ENCODE measurements around the gene CHAF1A.

CHAF1A gene

DNA sequence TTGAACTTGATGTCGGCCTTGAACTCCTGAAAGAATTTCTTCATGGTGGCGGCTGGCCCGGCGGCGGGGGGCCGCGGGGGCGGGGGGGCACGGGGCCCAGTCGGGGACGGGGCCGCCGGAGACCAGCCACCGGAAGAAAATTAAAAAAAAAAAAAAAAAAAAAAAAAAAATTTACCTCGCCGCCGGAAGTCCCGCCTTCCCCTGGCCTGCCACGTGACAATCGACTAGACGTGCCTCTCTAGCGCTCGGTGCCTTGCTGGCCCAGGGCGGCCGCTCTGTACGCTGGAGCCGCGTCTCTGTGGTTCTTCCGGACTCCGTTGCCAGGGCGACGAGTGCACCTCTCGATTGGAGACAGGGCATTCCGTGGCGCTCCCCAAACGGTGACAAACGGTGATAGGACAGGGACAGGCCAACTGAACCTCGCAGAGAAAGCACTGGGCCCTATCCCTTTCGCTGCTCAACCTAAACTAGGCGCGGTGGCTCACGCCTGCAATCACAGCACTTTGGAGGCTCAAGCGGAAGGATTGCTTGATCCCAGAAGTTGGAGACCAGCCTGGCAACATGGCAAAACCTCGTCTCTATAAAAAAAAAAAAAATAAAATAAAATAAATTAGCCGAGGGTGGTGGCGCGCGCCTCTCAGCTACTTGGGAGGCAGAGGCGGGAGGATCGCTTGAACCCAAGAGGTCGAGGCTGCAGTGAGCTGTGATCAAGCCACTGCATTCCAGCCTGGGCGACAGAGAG is 55.4 kb downstream of the CHAF1A start, which contains the start of gene UBXN6:
Gene UBXN6 (minus strand): TSS at position 141 of the 742 bp plus-strand sequence. CDS start 97 bp downstream, at position 44.
- DNase-seq: peak; percentile 76 to 91

DNA sequence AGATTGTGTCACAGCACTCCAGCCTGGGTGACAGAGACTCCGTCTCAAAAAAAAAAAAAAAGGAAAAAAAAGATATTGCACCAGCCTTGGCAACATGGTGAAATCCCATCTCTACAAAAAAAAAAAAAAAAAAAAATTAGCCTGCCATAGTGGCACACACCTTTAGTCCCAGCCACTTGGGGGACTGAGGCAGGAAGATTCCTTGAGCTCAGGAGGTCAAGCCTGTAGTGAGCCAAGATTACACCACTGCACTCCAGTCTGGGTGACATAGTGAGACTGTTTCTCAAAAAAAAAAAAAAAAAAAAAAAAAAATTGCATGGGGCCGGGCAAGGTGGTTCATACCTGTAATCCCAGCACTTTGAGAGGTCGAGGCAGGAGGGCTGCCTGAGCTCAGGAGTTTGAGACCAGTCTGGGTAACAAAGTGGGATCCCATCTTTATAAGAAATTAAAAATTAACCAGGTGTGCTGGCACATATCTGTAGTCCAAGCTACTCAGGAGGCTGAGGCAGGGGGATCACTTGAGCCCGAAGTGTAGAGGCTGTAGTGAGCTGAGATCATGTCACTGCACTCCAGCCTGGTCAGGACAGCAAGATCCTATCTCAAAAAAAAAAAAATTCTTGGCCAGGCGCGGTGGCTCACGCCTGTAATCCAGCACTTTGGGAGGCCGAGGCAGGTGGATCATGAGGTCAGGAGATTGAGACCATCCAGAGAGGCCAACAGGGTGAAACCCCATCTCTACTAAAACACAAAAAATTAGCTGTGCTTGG is 62.6 kb downstream of the CHAF1A start:
- no peak for DNase-seq

DNA sequence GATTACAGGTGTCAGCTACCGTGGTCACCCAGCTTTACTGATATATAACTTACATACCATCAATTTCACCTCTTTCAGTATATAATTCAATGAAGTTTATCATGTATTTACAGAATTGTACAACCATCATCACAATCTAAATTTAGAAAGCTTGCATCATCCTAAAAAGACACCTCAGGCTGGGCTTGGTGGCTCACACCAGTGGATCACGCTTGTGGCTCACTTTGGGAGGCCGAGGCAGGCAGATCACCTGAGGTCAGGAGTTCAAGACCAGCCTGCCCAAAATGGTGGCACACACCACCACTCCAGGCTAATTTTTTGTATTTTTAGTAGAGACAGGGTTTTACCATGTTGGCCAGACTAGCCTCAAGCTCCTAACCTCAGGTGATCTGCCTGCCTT is 65.4 kb downstream of the CHAF1A start:
- DNase-seq: no peak

DNA sequence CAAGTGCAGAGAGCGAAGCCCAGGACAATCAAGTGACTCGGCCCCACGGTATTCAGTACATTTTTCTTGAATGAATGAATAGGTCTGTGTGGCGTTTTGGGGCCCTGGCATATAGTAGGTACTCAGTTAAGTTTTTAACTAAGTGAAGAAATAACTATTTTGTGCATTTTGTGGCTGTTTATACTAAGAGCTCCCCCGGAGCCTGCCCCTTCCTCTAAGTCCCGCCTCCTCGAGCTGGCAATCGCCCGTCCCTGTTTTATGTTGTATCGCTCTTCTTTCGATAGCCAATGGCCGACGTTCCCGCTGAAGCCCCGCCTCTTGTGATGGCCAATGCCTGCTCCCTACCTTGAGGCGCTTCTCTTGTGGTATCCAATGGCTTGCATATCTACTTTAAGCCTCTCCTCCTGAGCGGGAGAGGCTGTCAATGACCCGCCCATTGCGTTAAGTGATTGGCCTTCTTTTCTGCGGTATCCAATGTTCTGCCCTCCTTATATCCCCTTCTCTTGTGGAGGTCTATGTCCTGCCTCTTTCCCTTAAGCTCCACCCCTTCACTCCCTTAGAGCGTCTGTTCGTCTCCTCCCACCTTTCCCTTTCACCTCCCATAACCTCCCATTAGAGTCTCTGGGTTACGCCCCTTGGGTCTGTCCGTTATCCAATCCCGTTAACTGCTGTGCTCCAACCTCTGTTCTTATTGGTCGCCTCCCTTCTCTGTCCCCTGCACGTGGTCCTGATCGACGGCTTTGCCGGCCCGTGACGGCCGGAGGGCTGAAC is 69.1 kb downstream of the CHAF1A start:
- DNase-seq: peak; percentile 76 to 100

DNA sequence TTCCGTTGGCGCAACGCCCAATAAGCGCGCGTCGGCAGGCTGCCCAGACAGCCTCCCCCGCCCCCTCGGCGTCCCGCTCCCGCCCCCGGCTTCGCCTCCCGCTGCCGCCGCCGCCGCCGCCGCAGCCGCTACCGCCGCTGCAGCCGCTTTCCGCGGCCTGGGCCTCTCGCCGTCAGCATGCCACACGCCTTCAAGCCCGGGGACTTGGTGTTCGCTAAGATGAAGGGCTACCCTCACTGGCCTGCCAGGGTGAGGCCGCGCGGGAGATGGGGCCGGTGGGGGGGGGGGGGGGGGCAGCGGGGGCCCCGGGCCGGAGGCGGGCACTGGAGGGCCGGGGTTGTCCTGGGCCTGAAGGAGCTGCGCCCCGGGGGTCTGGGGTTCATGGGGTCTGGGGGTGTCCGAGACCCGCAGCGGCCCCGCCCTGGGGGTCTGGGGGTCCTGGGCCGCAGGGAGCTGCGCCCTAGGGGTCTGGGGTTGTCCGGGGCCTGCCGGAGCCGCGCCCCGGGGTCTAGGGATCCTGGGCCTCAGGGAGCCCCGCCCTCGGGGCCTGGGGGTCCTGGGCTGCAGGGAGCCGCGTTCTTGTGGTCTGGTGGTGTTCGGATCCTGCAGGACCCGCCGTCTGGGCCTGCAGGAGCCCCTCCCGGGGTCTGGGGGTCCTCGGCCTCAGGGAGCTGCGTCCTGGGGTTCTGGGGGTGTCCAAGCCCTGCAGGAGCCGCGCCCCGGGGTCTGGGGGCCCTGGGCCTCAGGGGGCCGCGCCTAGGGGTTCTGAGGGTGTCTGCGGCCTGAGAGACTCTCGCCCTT is 69.9 kb downstream of the CHAF1A start, which contains the start of gene HDGFL2:
Gene HDGFL2 (plus strand): TSS at position 124 of the 801 bp plus-strand sequence. CDS start 54 bp downstream, at position 178.
- peak in 1 of 2 donors; percentile 79 for DNase-seq

DNA sequence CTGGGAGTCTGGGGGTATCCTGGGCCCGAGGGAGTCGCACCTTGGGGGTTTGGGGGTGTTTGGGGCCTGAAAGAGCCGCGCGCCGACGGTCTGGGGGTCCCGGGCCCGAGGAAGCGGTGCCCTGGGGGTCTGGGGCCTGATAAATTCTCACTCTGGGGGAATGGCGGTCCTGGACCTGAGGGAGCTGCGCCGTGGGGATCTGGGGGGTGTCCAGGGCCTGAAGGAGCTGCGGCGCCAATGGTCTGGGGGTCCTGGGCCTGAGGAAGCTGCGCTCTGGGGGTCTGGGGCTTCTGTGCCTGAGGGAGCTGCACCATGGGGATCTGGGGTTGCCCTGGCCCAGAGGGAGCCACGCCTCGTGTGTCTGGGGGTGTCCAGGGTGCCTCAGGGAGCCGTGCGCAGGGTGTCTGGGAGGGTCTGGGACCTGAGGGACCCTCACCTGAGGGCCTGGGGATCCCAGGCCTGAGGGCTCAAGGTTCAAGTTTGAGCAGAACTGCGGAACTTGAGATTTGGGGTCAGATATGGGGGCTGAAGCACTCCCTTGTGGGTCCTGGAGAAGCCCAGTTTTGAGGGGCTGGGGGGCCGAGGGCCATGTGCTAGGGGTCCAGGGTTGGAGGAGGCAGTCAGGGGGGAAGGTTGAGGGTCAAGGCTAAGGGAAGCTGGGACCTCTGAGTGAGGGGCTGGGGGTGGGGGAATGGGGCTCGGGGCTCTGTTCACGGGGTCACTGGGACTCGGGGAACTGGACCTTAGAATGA is 70.7 kb downstream of the CHAF1A start:
- DNase-seq: no peak

DNA sequence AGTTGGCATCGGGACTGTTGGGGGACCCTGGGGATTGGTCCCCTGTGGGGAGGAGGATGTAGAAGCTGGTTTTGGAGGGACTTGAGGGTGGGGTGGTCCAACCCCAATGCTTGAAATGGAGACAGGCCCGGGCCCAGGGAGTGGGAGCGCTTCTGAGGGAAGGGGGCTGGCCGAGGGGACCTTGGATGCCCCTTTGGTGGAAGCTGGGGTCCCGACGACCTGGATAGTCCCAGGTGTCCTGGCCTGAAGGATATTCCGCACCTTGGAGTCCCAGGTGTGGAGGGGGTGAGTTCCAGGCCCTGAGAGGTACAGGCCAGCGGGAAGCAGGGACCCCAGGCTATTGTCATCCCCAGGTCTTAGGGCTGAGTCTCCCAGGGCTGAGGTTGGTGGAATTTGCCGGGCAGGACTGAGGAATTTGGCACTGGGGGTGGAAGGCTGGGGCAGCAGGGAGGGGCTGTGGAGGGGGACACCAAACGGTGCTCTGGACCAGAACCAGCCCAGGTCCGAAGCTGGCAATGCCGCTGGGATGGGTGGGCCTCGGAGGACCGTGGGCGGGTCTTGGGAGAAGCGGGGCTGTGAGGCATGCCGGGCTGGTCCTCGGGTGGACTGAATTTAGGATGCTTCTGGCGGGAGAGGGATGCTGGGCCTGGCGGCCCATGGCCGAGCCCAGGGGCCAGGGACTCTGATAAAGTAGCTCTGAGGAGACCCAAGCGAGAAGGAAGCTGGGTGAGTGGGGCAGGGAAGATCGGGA is 71.5 kb downstream of the CHAF1A start:
- no peak for DNase-seq

DNA sequence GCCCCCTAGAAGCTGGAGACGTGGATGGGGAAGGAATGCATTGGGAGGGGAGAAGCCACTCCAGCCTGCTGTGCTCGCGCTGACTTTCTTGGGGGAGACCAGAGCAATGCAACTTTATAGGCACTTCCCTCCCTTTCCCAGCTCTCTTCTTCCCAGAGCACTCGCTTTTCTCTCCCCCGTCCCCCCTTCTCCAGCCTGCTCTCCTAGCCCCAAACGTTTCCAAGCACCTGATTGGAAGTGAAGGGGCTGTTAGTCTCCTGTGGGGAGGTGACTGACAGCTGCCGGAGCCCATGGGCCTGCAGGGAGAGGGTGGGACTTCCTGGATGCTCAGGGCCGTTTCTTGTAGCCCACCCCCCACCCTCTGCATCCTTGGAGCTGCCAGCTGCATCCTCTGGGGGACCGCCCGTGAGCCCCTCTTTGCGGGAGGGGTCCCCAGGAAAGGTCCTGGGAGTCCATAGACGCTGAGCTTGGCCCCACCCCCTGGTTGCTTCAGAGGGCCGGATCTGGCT is 72.1 kb downstream of the CHAF1A start:
- DNase-seq: no peak

DNA sequence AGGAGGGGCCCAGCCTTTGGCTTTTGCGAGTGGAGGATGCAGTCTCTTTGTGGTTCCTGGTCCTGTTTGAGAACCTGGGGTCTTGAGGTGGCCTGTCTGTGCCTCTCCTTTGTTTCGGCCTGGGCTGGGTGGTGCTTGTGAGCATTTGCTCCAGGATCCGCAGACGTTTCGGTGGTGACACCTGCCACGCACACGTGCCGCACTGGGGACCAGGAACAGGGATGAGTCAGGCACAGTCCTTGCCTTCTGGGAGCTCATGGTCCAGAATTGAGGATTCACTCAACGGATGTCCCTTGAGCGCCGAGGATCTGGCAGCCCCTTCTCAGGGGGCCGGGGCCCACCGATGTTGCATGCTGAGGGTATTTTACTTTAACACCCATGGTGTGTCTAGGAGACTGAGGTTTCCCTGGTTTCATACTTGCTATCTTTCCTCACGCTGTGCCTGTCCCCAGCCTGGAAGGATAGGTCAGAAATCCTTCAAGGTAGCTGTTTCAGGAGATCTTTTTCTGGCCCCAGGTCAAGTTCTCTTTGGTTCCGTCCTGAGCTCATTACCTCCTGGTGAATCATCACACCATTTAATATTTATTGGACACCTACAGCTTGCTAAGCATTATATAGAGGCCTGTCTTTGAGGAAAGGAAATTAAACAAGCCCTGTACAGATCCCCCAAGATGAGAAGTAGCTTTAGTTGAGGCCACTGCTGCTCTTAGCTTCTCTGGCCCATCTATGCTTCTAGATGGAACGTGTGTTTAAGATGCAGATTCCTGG is 74.8 kb downstream of the CHAF1A start:
- no peak for DNase-seq

DNA sequence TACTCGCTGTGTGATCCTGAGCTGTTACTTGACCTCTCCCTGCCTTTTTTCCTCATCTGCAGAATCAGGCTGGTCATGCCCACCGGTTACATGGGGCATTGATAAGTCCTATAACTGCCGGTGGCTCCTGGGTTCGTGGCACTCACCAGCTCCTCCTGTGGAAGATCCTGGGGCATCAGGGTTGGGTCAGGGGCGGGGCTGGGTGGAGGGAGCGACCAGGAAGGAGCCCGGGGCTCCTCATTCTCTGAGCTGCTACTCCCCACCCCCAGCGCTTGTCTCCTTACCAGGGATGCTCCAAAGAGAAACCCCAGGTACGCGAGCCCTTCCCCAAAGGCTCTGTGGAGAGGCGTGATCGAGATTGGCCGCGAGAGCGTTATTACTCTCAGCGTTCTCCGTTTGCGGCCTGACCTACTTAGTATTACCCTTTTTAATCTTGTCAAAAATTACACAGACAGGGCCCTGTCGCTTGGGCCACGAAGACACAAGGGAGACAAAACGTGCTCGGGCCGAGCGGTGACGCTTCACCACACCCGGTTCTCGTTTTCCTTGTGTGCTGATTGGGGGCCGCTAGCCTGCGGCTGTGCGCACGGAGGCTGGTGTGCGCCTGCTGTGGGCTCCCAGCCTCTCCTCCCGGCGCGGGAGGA is 80.4 kb downstream of the CHAF1A start:
- DNase-seq: no peak

DNA sequence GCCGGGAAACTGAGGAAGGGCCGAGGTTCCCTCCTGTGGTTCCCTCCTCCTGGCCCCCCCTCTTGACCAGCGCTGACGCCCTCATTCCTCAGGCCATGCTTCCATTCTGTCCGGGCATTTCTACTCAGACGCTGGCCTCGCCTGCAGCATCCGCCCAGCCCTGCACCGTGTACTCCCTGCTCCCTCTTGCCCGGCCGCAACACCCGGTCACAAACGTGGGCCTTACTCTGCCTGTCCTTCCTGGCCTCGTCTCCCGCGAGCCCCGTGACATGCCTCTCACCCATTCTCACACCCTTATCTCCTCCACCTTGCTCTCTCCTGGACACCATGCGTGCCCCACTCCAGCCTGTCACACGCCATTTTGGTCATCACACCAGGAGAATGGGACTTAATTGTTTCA is 80.9 kb downstream of the CHAF1A start:
- DNase-seq: no peak

DNA sequence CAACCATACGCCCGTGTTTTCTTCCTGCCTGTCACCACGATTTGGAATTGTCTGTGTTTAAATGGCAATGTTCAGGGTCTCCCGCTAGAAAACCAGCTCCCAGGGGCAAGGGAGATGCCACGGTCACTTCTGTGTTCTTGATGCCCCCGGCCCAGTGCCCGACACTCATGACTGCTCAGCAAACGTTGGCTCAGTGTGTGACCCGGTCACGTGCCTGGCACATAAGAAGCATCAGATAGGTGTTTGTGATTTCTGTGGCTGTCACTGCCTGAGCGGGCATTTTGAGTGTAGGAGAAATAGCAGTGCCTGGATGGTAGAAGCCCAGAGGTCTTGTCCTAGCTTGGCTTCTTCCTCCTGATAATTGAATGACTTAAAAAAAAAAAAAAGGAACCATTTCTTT is 85.1 kb downstream of the CHAF1A start:
- no peak for DNase-seq

DNA sequence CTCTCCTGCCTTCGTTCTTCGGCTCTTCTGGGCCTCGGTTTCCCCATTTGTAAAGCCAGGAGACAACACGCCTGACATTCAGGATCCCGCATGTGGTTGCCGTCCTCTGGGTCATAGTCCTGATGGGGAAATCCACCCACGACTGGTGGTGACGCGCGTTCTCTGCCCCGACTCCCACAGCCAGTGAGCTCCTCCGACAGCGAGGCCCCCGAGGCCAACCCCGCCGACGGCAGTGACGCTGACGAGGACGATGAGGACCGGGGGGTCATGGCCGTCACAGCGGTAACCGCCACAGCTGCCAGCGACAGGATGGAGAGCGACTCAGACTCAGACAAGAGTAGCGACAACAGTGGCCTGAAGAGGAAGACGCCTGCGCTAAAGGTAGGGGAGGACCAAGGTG is 86.1 kb downstream of the CHAF1A start:
- no peak for DNase-seq

DNA sequence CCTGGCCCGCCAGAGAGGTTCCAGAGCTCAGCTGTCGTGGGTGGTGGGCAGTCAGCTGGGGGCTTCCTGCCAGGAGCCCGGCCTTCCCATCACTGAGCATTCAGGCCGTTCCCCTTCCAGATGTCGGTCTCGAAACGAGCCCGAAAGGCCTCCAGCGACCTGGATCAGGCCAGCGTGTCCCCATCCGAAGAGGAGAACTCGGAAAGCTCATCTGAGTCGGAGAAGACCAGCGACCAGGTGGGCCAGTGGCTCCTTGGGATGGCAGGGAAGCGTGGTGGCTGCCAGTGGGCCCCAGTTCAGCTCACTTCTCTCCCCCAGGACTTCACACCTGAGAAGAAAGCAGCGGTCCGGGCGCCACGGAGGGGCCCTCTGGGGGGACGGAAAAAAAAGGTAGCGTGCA is 89.0 kb downstream of the CHAF1A start:
- no peak for DNase-seq

DNA sequence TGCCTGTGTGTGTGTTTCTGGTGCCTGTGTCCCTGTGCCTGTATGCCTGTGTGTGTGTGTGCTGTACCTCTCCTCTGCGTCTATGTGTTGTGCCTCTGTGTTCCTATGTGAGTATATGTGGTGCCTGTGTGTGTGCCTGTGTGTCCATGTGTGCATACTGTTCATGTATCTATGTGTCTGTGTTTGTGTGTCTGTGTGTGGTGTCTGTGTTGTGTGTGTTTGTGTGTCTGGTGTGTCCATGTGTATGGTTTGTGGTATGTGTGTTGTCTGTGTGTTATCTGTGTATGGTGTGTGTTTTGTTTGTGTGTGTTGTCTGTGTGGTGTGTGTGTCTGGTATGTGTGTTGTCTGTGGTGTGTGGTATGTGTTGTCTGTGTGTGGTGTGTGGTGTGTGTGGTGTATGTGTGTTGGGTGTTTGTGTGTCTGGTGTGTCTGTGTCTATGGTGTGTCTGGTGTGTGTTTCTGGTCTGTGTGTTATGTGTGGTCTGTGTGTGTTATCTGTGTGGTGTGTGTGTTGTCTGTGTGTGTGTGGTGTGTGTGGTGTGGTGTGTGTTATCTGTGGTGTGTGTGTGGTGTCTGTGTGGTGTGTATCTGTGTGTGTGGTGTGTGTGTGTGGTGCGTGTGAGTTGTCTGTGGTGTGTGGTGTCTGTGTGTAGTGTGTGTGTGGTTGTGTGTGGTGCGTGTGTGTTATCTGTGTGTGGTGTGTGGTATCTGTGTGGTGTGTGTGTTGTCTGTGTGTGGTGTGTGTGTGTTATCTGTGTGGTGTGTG is 90.1 kb downstream of the CHAF1A start:
- no peak for DNase-seq

Data from bone marrow (tissue), 2 donors.